ENCODE data around the gene CEP112. TPM values are rescaled to one million over a fixed set of nuclear protein-coding genes. Genes with fewer than 3 reads are reported as not detected.

Gene CEP112
- total and polyA plus RNA-seq, 2 donors (not counting 3 experiments of a cell fraction or from before 2014, with no cell fraction given) = 1.5 to 25.3 TPM

- BruUV-seq (replicated peaks) = no TSS peak
- no peaks in the 10 kb centered on the region for H3K9me3 ChIP-seq (replicated peaks; ENCODE audit: control insufficient read depth, insufficient read depth, low read length)
- H3K9me1 ChIP-seq (replicated peaks; ENCODE audit: control insufficient read depth, extremely low read depth, insufficient read depth, low read length) = no peaks in the 10 kb centered on the region
- no peak overlapping the region for H3K9ac ChIP-seq (replicated peaks; ENCODE audit: extremely low read depth, insufficient read depth, low read length)
- peaks cover 13% of the 10 kb centered on the region for H3K4me1 ChIP-seq (ENCODE audit: control insufficient read depth, extremely low read depth, insufficient read depth, low read length)
- no peak overlapping the region for H3K27ac ChIP-seq (ENCODE audit: insufficient read depth, low read depth, low read length)
- no peaks in the 10 kb centered on the region for H4K20me1 ChIP-seq (replicated peaks; ENCODE audit: control insufficient read depth, extremely low read depth, insufficient read depth, low read length)
- H3K36me3 ChIP-seq (ENCODE audit: control insufficient read depth in 2 of 2, extremely low read depth in 1 of 2, insufficient read depth in 2 of 2, low read length in 2 of 2) = no peaks in the 10 kb centered on the region
- H2AFZ ChIP-seq (ENCODE audit: low read depth, low read length) = no peak overlapping the region
- intact Hi-C loops (cut with micrococcal nuclease) = no loop called here
- DNase-seq (ENCODE audit: low read depth, low spot score) = no peak
- ChIA-PET CTCF (no interaction called here), POLR2A (no interaction called here)
- FAIRE-seq = no peak
- dilution Hi-C loops (cut with MboI; ENCODE audit: extremely low pct_ligation_motif_present, low sequenced_read_pairs) = no loop called here
- no peaks in the 10 kb centered on the region for H3K27me3 ChIP-seq (ENCODE audit: control insufficient read depth in 2 of 2, insufficient read depth in 2 of 2, low read length in 2 of 2)
- no peak for TF ChIP-seq CTCF (IDR thresholded peaks at IDR 0.05; ENCODE audit: extremely low read depth in 1 of 2, insufficient read depth in 1 of 2, low read depth in 1 of 2, low read length in 2 of 2)
- no peak for TF ChIP-seq MAX (IDR thresholded peaks at IDR 0.05; ENCODE audit: insufficient read depth, insufficient read length)
- TF ChIP-seq FOS (IDR thresholded peaks at IDR 0.05; ENCODE audit: borderline replicate concordance, insufficient read depth, low read length) = no peak
- no peak overlapping the region for H3K4me2 ChIP-seq (ENCODE audit: insufficient read depth, low read length)
- no peak overlapping the region for H3K4me3 ChIP-seq (replicated peaks in 1 of 3; ENCODE audit: insufficient read depth in 1 of 3, low read depth in 1 of 3, low read length in 3 of 3)
- H3K79me2 ChIP-seq (ENCODE audit: control insufficient read depth, insufficient read depth, low read length) = no peaks in the 10 kb centered on the region
Measured at GRCh38 chr17:66021757-66022156, 170.2 kb downstream of the CEP112 start.

- CTCF ChIA-PET = no interaction called here
- H3K27me3 ChIP-seq (ENCODE audit: control insufficient read depth in 2 of 2, insufficient read depth in 2 of 2, low read length in 2 of 2) = no peaks in the 10 kb centered on the region
- FAIRE-seq = peak; percentile 73
- DNase-seq (ENCODE audit: low read depth, low spot score) = peak; percentile 86
- dilution Hi-C loops (cut with MboI; ENCODE audit: extremely low pct_ligation_motif_present, low sequenced_read_pairs) = no loop called here
- H3K9ac ChIP-seq (replicated peaks; ENCODE audit: extremely low read depth, insufficient read depth, low read length) = no peak overlapping the region
- no peak overlapping the region for H3K4me3 ChIP-seq (replicated peaks in 1 of 3; ENCODE audit: insufficient read depth in 1 of 3, low read depth in 1 of 3, low read length in 3 of 3)
- POLR2A ChIA-PET = no interaction called here
- no peaks in the 10 kb centered on the region for H3K36me3 ChIP-seq (ENCODE audit: control insufficient read depth in 2 of 2, extremely low read depth in 1 of 2, insufficient read depth in 2 of 2, low read length in 2 of 2)
- no peaks in the 10 kb centered on the region for H3K9me1 ChIP-seq (replicated peaks; ENCODE audit: control insufficient read depth, extremely low read depth, insufficient read depth, low read length)
- H2AFZ ChIP-seq (ENCODE audit: low read depth, low read length) = no peak overlapping the region
- H3K79me2 ChIP-seq (ENCODE audit: control insufficient read depth, insufficient read depth, low read length) = no peaks in the 10 kb centered on the region
- intact Hi-C loops (cut with micrococcal nuclease) = no loop called here
- TF ChIP-seq FOS (IDR thresholded peaks at IDR 0.05; ENCODE audit: borderline replicate concordance, insufficient read depth, low read length) (no peak), CTCF (IDR thresholded peaks at IDR 0.05; ENCODE audit: extremely low read depth in 1 of 2, insufficient read depth in 1 of 2, low read depth in 1 of 2, low read length in 2 of 2) (no peak), POLR2A (IDR thresholded peaks at IDR 0.05; ENCODE audit: low read depth, low read length) (peak; percentile 32), JUN (IDR thresholded peaks at IDR 0.05; ENCODE audit: borderline replicate concordance, insufficient read depth, insufficient read length, low read depth) (no peak), GATA2 (IDR thresholded peaks at IDR 0.05; ENCODE audit: insufficient read depth, insufficient read length, low read depth, low read length) (peak; percentile 43), MAX (IDR thresholded peaks at IDR 0.05; ENCODE audit: insufficient read depth, insufficient read length) (no peak)
- H3K9me3 ChIP-seq (replicated peaks; ENCODE audit: control insufficient read depth, insufficient read depth, low read length) = no peaks in the 10 kb centered on the region
- no TSS peak for BruUV-seq (replicated peaks)
- H3K27ac ChIP-seq (ENCODE audit: insufficient read depth, low read depth, low read length) = no peak overlapping the region
- H4K20me1 ChIP-seq (replicated peaks; ENCODE audit: control insufficient read depth, extremely low read depth, insufficient read depth, low read length) = no peaks in the 10 kb centered on the region
- H3K4me2 ChIP-seq (ENCODE audit: insufficient read depth, low read length) = peak overlapping the region; percentile 45
- peaks cover 13% of the 10 kb centered on the region for H3K4me1 ChIP-seq (ENCODE audit: control insufficient read depth, extremely low read depth, insufficient read depth, low read length)
Measured at GRCh38 chr17:66018786-66019185, 173.1 kb downstream of the CEP112 start.

Measured in endothelial cell of umbilical vein (primary cell).